HCT116 (cell line): ENCODE measurements around the gene PITPNC1.

ENCODE experiments used
- EZH2phosphoT487 ChIP-seq: fragments of 200-600 bp; IDR thresholded peaks from 2 replicates; pipeline ENCODE4 v1.6.1; 2018; ENCODE audit warnings: antibody characterized with exemption, borderline replicate concordance
- MAX ChIP-seq: IDR thresholded peaks from 2 replicates; pipeline ENCODE4 v1.6.1; 2012
- POLR2A ChIP-seq: IDR thresholded peaks from 2 replicates; pipeline ENCODE4 v1.7.0; 2011; ENCODE audit warnings: borderline replicate concordance; ENCODE audit not compliant: insufficient read depth, insufficient read length; ENCODE audit errors: extremely low read depth
- YY1 ChIP-seq: IDR thresholded peaks from 2 replicates; pipeline ENCODE4 v1.6.1; 2011; ENCODE audit warnings: low read length, low read depth, moderate library complexity, mild to moderate bottlenecking; ENCODE audit not compliant: insufficient replicate concordance; ENCODE audit errors: extremely low read depth

GRCh38 chr17:67489273-67489672, 112.2 kb downstream of the PITPNC1 start:
- TF ChIP-seq EZH2phosphoT487 (no peak), POLR2A (no peak), MAX (no peak), YY1 (no peak)
